Thyroid gland (tissue), 4 donors: Measurements from ENCODE around the gene SELL. TPM values are rescaled to one million over a fixed set of nuclear protein-coding genes. Genes with fewer than 3 reads are reported as not detected.

ENCODE experiments used
- DNase-seq, 2 donors: peaks; one replicate each; pipeline ENCODE4 v3.0.0-alpha.2; 2019
- H3K27ac ChIP-seq, 3 donors: fragments of 200-600 bp; sonication (generic); 1 replicate in 2 of 3; 2 replicates in 1 of 3; pipeline ENCODE4 v1.5.1; 2016 to 2019; ENCODE audit warnings: mild to moderate bottlenecking in 1 of 3, moderate library complexity in 1 of 3
- H3K27me3 ChIP-seq: fragments of 200-600 bp; sonication (generic); one replicate; pipeline ENCODE4 v1.5.1; 2019
- H3K36me3 ChIP-seq, 2 donors: fragments of 200-600 bp; sonication (generic); one replicate each; pipeline ENCODE4 v1.5.1; 2016 to 2019
- H3K4me1 ChIP-seq, 2 donors: fragments of 200-600 bp; sonication (generic); one replicate each; pipeline ENCODE4 v1.5.1; 2017 to 2019
- H3K4me3 ChIP-seq, 3 donors: fragments of 200-600 bp; sonication (generic); replicated peaks in 1 of 3; 1 replicate in 2 of 3; 2 replicates in 1 of 3; pipeline ENCODE4 v1.5.1; 2016; ENCODE audit warnings: mild to moderate bottlenecking in 1 of 3
- H3K9me3 ChIP-seq: fragments of 200-600 bp; sonication (generic); one replicate; pipeline ENCODE4 v1.5.1; 2017
- CTCF ChIP-seq, 6 experiments: fragments of 200-600 bp in 3 of 6; fragments of 450-650 bp in 3 of 6; sonication (generic) in 3 of 6; IDR thresholded peaks; one replicate each; pipeline ENCODE4 v1.5.1; 2016 to 2019; ENCODE audit warnings: antibody characterized with exemption in 6 of 6, mild to moderate bottlenecking in 2 of 6, inconsistent platforms in 1 of 6, moderate library complexity in 1 of 6
- POLR2A ChIP-seq, 2 donors: fragments of 450-650 bp; IDR thresholded peaks; one replicate each; pipeline ENCODE4 v1.6.1; 2017; ENCODE audit warnings: antibody characterized with exemption in 2 of 2, mild to moderate bottlenecking in 2 of 2, moderate library complexity in 1 of 2
- WGBS, 2 donors: methylation state at CpG; one replicate each; pipeline ENCODE4 v1.1.5; 2017; 5-methylcytosine and 5-hydroxymethylcytosine counted together
- intact Hi-C: fragments of 100-400 bp; cut with DNase I; formaldehyde crosslinking; loops from one replicate; pipeline ENCODE4 v1.15.1; 2023
- total RNA-seq, 4 donors: library from RNA; depleted of rRNA; stranded (reverse); fragments of >200 nt; gene quantifications; one replicate each; pipeline ENCODE4 v1.2.3, GENCODE V29; 2016

The SELL gene
- total RNA-seq, 4 donors from 2014 or later: 0.45 to 4.2 (median 1.7) TPM

GRCh38 chr1:169697755-169698154 is 13.7 kb downstream of the SELL start:
- no peaks in the 10 kb centered on the region for H3K36me3 ChIP-seq
- intact Hi-C loops: no loop called here
- 90 to 94% methylated on average over 1 of the region's 1 CpG for WGBS, 2 donors
- no peaks in the 10 kb centered on the region for H3K4me1 ChIP-seq
- no peak overlapping the region for H3K4me3 ChIP-seq
- DNase-seq: no peak
- H3K27me3 ChIP-seq: no peaks in the 10 kb centered on the region
- TF ChIP-seq CTCF (IDR thresholded peaks at IDR 0.05): no peak
- no peaks in the 10 kb centered on the region for H3K9me3 ChIP-seq
- no peak overlapping the region for H3K27ac ChIP-seq

GRCh38 chr1:169696273-169697100 is 14.9 kb downstream of the SELL start:
- WGBS, 2 donors: 77 to 81% methylated on average over 3 of the region's 3 CpGs
- Histone ChIP-seq H3K4me3 (no peak overlapping the region), H3K4me1 (no peaks in the 10 kb centered on the region), H3K9me3 (no peaks in the 10 kb centered on the region), H3K27me3 (no peaks in the 10 kb centered on the region), H3K27ac (no peak overlapping the region), H3K36me3 (no peaks in the 10 kb centered on the region)
- TF ChIP-seq CTCF (IDR thresholded peaks at IDR 0.05) (no peak), POLR2A (IDR thresholded peaks at IDR 0.05) (no peak)
- DNase-seq: no peak
- intact Hi-C loops: no loop called here

GRCh38 chr1:169694304-169695075 is 16.9 kb downstream of the SELL start:
- TF ChIP-seq CTCF (IDR thresholded peaks at IDR 0.05) (no peak), POLR2A (IDR thresholded peaks at IDR 0.05) (no peak)
- no peak overlapping the region for H3K4me3 ChIP-seq
- 51 to 58% methylated on average over 5 of the region's 5 CpGs for WGBS, 2 donors
- no peak overlapping the region for H3K27ac ChIP-seq
- H3K36me3 ChIP-seq: no peaks in the 10 kb centered on the region
- no peak for DNase-seq
- intact Hi-C loops: no loop called here
- H3K4me1 ChIP-seq: no peaks in the 10 kb centered on the region
- H3K27me3 ChIP-seq: no peaks in the 10 kb centered on the region
- no peaks in the 10 kb centered on the region for H3K9me3 ChIP-seq

- 83 to 87% methylated on average over 4 of the region's 4 CpGs for WGBS, 2 donors
- Histone ChIP-seq H3K36me3 (no peaks in the 10 kb centered on the region), H3K4me1 (no peaks in the 10 kb centered on the region), H3K27ac (no peak overlapping the region), H3K9me3 (no peaks in the 10 kb centered on the region), H3K4me3 (no peak overlapping the region), H3K27me3 (no peaks in the 10 kb centered on the region)
- TF ChIP-seq CTCF (IDR thresholded peaks at IDR 0.05) (no peak), POLR2A (IDR thresholded peaks at IDR 0.05) (no peak)
- no peak for DNase-seq
- intact Hi-C loops: no loop called here
Measured at GRCh38 chr1:169692756-169693460, 18.5 kb downstream of the SELL start.
